HG03159 (cell line): ENCODE results near the gene ZDHHC16.
"Not testable (repeated sequence)": the region's sequence is repeated elsewhere in the genome, so short reads cannot be mapped to it uniquely, and the experiment has no call there.

Source experiments
- ATAC-seq: cut with Tn5 transposase; IDR thresholded peaks from one replicate; pipeline ENCODE4 v1.9.1; 2021; ENCODE audit warnings: mild to moderate bottlenecking, moderate library complexity; ENCODE audit not compliant: unreplicated experiment

ZDHHC16 gene

DNA sequence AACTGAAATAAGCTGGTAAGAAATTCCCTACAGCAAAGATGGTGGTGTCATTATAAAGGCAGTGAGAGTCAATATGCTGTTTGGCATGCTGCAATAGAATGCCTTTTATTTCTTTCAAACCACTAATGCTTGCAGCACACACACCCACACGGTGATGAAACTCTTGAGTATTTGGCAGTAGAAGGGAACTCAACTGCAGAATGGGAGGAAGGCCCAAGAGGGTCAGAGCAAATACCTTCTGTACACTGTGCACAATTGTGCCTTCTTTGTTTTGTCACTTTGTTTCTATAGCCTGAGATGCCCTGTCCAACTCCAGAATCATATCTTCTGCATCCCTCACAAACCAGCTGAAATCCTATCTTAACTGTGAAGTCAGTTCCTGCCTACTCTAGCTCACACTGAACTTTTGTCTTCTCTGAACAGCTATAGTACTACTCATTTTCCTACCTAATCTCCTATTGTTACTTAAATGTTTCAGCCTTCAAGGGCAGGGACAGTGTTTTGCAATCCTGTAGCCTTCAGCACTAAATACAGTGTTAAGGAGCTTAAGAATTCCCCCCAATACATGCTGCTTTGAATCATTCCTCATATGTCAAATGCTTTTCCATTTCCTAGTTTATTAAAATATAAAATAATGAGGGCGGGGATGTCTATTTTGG lies 30.1 kb downstream of the ZDHHC16 start:
- no peak for ATAC-seq

GRCh38 chr10:97479410-97479809 lies 33.4 kb downstream of the ZDHHC16 start:
- not testable (repeated sequence) for ATAC-seq

GRCh38 chr10:97479939-97480338 lies 34.0 kb downstream of the ZDHHC16 start:
- ATAC-seq: no peak

- ATAC-seq: no peak
Measured at GRCh38 chr10:97481071-97481470, 35.1 kb downstream of the ZDHHC16 start.

- ATAC-seq: no peak
Measured at GRCh38 chr10:97482381-97482780, 36.4 kb downstream of the ZDHHC16 start.

DNA sequence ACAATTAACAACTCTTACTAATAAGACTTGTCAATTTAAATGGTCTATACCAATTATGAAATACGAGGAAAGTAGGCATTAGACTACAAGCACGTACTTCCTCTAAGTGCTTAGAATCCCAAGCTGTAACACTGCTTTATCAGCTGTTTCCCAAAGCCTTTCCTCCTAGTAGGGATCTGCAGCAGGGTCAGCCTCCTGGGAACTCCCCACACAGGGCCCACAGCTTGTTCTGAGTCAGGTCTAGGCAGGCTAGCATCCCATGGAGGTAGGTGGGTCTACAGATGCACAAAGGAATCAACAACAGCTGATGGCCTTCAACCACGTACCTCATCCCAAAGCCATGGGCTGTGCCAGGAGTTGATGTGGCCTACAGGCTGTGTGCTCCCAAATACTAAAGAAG lies 37.5 kb downstream of the ZDHHC16 start:
- no peak for ATAC-seq

DNA sequence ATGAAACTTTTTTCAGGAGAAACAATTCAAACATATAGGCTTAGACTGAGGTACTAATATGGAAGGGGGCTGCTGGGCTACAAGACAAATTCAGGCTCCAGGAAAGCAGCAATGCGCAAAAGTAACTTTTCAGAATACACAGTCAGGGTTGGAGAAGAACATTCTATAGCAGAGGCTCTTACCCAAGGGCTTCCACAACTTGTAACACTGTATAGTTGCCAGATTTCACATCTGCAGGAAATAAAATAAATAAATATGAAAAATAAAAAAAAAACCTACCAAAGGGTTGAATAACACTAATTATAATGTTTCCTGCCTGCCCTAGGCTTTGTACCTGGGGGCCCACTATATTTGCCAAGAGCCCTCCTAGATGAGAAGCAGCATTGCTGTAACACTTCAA lies 37.9 kb downstream of the ZDHHC16 start:
- ATAC-seq: no peak

DNA sequence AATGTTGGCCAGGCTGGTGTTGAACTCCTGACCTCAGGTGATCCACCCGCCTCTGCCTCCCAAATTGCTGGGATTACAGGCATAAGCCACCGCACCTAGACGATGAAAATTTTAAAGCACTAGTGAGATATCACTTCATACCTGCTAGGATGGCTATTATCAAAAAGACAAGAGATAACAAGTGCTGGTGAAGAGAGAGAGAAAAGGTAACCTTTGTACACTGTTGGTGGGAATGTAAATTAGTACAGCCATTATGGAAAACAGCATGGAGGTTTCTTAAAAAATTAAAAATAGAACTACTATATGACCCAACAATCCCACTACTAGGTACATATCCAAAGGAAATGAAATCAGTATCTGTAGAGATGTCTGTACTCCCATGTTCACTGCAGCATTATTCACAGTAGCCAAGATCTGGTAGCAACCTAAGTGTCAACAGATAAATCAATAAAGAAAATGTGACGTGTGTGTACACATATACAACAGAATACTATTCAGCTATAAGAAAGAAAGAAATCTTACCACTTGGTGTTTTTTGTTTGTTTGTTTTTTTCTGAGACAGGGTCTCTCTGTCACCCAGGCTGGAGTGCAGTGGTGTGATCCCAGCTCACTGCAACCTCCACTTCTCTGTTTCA lies 39.8 kb downstream of the ZDHHC16 start:
- ATAC-seq: no peak

- no peak for ATAC-seq
Measured at GRCh38 chr10:97490592-97490991, 44.6 kb downstream of the ZDHHC16 start.

- ATAC-seq: no peak
Measured at GRCh38 chr10:97494151-97494550, 48.2 kb downstream of the ZDHHC16 start.

DNA sequence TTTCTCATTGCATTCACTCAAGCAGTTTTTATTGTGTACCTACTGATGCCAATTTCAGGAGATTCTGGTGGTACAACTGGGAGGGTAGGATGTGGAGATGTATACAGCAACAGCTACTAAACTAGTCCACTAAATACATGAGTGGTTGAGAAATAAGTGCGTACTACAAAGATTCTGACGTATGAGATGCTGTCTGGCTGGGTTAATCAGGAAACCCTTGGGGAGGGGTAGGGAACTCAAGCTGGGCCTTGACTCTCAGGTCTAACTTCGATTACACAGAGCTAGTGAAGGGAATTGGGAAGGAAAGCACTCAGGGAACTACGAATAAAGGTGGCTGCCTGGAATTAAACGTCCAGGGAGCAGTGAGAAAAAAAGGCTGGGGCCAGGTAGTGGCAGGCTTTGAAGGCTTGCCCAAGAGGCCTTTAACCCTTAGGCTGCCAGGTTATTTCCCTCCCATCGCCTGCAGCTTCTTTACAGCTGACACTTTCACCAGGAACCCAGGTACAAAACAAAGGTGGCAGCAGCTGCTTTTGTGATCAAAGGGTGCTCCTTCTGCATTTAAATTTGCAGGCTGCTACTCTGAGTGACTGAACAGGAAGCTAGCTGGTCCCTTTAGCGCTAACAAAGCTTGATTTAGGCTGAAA lies 49.0 kb downstream of the ZDHHC16 start:
- ATAC-seq: no peak

GRCh38 chr10:97497572-97498075 lies 51.6 kb downstream of the ZDHHC16 start:
- no peak for ATAC-seq

DNA sequence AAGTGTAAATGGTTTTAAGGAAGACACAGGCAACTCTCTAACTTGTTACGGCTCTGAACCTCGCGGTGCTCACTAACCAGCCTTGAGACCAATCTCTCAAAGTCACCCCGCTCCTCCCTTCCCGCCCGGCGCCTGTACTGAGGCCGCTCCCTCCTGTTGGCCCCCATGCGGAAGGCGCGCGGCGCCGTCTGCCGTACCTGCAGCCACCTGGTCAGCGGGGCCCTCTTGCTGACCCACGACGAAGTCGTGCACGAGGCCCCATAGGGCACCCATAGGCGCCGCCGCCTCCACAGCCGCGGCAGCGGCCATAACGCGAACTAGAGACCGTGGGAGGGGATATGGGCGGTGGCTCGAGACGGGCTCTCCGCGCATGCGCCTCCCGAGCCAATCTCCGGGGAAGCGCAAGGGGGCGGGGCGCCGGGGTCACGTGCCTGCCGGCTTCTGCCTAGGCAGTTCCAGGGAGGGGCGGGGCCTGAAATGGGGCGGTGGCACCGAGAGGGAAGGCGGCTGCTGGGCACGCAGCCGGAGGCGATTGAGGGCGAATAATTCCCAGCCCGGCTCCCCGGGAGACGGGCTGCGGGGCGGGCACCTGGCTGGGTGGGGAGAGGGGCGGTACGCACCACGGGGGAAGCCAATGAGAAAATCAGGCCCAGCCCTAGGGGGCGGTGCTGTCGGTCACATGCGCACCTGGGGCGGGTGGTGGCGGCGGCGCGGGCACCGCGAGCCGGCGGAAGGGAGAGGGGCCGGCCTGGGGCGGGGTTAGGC lies 52.3 kb downstream of the ZDHHC16 start, which contains the start of gene MMS19:
Gene MMS19, minus strand, starts transcription at position 347 of the 765 bp plus-strand sequence. Its CDS starts 38 bp downstream, at position 309.
- peak; percentile 92 for ATAC-seq

DNA sequence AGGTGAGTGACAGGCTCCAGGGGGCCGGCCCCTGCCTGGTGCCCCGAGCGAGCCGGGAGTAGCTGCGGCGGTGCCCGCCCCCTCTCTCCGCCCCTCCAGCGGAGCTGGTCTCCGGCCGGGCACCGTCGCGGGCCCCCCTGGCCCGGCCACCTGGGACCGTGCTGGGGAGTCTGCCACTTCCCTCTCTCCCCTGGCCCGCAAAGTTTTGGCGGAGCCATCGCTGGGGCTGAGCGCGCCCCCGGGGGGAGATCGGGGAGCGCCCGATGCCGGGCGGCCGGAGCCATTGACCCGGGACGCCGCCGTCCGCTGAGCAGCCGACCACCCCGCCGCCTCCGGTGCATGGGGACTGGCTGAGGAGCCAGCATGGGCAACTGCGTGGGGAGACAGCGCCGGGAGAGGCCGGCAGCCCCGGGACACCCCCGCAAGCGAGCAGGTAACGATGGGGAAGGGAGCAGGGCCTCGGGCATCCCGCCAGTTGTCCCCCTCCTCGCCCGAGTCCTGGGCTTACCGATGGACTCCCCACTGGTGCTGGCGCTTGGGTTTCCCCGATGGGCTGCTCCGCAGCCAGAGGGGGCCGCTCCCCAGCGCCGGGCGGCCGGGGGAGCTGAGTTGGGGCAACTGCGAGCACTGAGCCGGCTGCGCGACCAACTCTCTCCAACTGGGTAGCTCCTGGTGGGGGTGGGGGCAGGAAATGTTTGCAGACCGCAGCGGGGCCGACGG lies 53.0 kb downstream of the ZDHHC16 start, which contains the start of gene UBTD1:
Gene UBTD1, plus strand, starts transcription at position 84 of the 720 bp plus-strand sequence. Its CDS starts 280 bp downstream, at position 364.
- peak; percentile 2 for ATAC-seq

- no peak for ATAC-seq
Measured at GRCh38 chr10:97499561-97500296, 53.8 kb downstream of the ZDHHC16 start.

GRCh38 chr10:97500297-97500575 lies 54.3 kb downstream of the ZDHHC16 start:
- no peak for ATAC-seq

- no peak for ATAC-seq
Measured at GRCh38 chr10:97502916-97503315, 56.9 kb downstream of the ZDHHC16 start.

- ATAC-seq: no peak
Measured at GRCh38 chr10:97503406-97503805, 57.4 kb downstream of the ZDHHC16 start.

GRCh38 chr10:97505152-97505551 lies 59.2 kb downstream of the ZDHHC16 start:
- no peak for ATAC-seq
